C4-2B (cell line): ENCODE results near the gene EPHB2.

Source experiments
- CTCF ChIP-seq: fragments of 450-650 bp; conservative IDR thresholded peaks from 2 replicates; pipeline ENCODE4 v1.5.1; 2017; ENCODE audit warnings: mild to moderate bottlenecking
- ZFX ChIP-seq: fragments of 450-650 bp; IDR thresholded peaks from 2 replicates; pipeline ENCODE4 v1.6.1; 2017

DNA sequence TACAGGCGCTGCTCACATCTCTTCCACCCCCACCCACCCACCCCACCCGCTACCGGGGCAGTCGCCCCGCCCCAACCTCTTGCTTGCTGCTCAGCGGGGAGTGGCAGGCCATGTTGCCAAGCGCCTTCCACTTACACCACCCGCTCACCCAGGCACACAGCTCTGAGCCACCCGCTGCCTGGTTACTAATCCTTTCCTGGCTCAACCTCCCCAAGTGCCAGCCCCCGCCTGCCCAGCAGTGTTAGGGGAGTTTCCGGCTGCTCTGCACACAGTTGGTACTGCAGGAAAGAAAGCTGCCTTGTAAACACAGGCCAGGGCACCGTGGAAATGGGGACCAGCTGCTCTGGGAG is 205.8 kb downstream of the EPHB2 start:
- TF ChIP-seq CTCF (no peak), ZFX (no peak)
